Measurements from ENCODE around the gene HRH2.
"Not testable (repeated sequence)": the region's sequence is repeated elsewhere in the genome, so short reads cannot be mapped to it uniquely, and the experiment has no call there.

HRH2 gene

GRCh38 chr5:175718401-175719108 is 60.7 kb downstream of the HRH2 start:
- peak; percentile 57 for DNase-seq

- DNase-seq: not testable (repeated sequence)
Measured at GRCh38 chr5:175719109-175719432, 61.2 kb downstream of the HRH2 start.

GRCh38 chr5:175724314-175725275 is 66.7 kb downstream of the HRH2 start:
- DNase-seq: no peak

- DNase-seq: no peak
Measured at GRCh38 chr5:175728316-175728715, 70.4 kb downstream of the HRH2 start.

GRCh38 chr5:175728885-175729828 is 71.3 kb downstream of the HRH2 start:
- no peak for DNase-seq

GRCh38 chr5:175729829-175730277 is 72.0 kb downstream of the HRH2 start:
- DNase-seq: peak; percentile 62

- no peak for DNase-seq
Measured at GRCh38 chr5:175731172-175731571, 73.3 kb downstream of the HRH2 start.

- no peak for DNase-seq
Measured at GRCh38 chr5:175731756-175732465, 74.0 kb downstream of the HRH2 start.

GRCh38 chr5:175733017-175733416 is 75.1 kb downstream of the HRH2 start:
- no peak for DNase-seq

GRCh38 chr5:175734016-175734415 is 76.1 kb downstream of the HRH2 start:
- DNase-seq: no peak

- DNase-seq: no peak
Measured at GRCh38 chr5:175734501-175734900, 76.6 kb downstream of the HRH2 start.

GRCh38 chr5:175735701-175736100 is 77.8 kb downstream of the HRH2 start:
- DNase-seq: no peak

- DNase-seq: no peak
Measured at GRCh38 chr5:175736652-175737051, 78.8 kb downstream of the HRH2 start.

GRCh38 chr5:175737481-175737880 is 79.6 kb downstream of the HRH2 start:
- no peak for DNase-seq

GRCh38 chr5:175738126-175738525 is 80.3 kb downstream of the HRH2 start:
- no peak for DNase-seq

- no peak for DNase-seq
Measured at GRCh38 chr5:175738602-175739133, 80.8 kb downstream of the HRH2 start.

- DNase-seq: no peak
Measured at GRCh38 chr5:175740014-175740413, 82.1 kb downstream of the HRH2 start.

GRCh38 chr5:175741556-175741955 is 83.7 kb downstream of the HRH2 start:
- DNase-seq: peak; percentile 77

- no peak for DNase-seq
Measured at GRCh38 chr5:175742290-175742994, 84.6 kb downstream of the HRH2 start.

GRCh38 chr5:175743676-175744210 is 85.9 kb downstream of the HRH2 start:
- no peak for DNase-seq

GRCh38 chr5:175745210-175745609 is 87.3 kb downstream of the HRH2 start:
- no peak for DNase-seq
